Smooth muscle cell (in vitro differentiated cells): ENCODE results near the gene IER2. TPM values are rescaled to one million over a fixed set of nuclear protein-coding genes. Genes with fewer than 3 reads are reported as not detected.

Experiments
- DNase-seq: peaks from one replicate; lab custom pipeline; 2025; ENCODE audit not compliant: unreplicated experiment; lab: John Stamatoyannopoulos, UW
- H2AFZ ChIP-seq: fragments of 200-600 bp; sonication (generic); 2 replicates; pipeline ENCODE4 v1.6.0; 2016; ENCODE audit warnings: antibody characterized with exemption, low read depth, mild to moderate bottlenecking
- H3F3A ChIP-seq: fragments of 200-600 bp; sonication (generic); 2 replicates; pipeline ENCODE4 v1.6.0; 2017; ENCODE audit warnings: antibody characterized with exemption, low read depth
- H3K27ac ChIP-seq: fragments of 200-600 bp; sonication (generic); 2 replicates; pipeline ENCODE4 v1.5.1; 2016; ENCODE audit warnings: low read depth, mild to moderate bottlenecking
- H3K27me3 ChIP-seq: fragments of 200-600 bp; sonication (generic); 2 replicates; pipeline ENCODE4 v1.6.1; 2016; ENCODE audit warnings: low read depth, mild to moderate bottlenecking
- H3K36me3 ChIP-seq: fragments of 200-600 bp; sonication (generic); 2 replicates; pipeline ENCODE4 v1.5.1; 2016; ENCODE audit warnings: low read depth
- H3K4me1 ChIP-seq: fragments of 200-600 bp; sonication (generic); 2 replicates; pipeline ENCODE4 v1.5.1; 2016; ENCODE audit warnings: low read depth
- H3K4me2 ChIP-seq: fragments of 200-600 bp; sonication (generic); 2 replicates; pipeline ENCODE4 v1.6.0; 2016; ENCODE audit warnings: mild to moderate bottlenecking
- H3K4me3 ChIP-seq: fragments of 200-600 bp; sonication (generic); 2 replicates; pipeline ENCODE4 v1.5.1; 2016; ENCODE audit warnings: mild to moderate bottlenecking
- H3K79me2 ChIP-seq: fragments of 200-600 bp; sonication (generic); 2 replicates; pipeline ENCODE4 v1.6.0; 2016; ENCODE audit warnings: low read depth, mild to moderate bottlenecking
- H3K9ac ChIP-seq: fragments of 200-600 bp; sonication (generic); 2 replicates; pipeline ENCODE4 v1.6.0; 2016; ENCODE audit warnings: low read depth
- H3K9me3 ChIP-seq: fragments of 200-600 bp; sonication (generic); replicated peaks from 2 replicates; pipeline ENCODE4 v1.5.1; 2016; ENCODE audit warnings: low read depth
- H4K20me1 ChIP-seq: fragments of 200-600 bp; sonication (generic); 2 replicates; pipeline ENCODE4 v1.6.0; 2016; ENCODE audit warnings: low read depth
- WGBS: methylation state at CpG from one replicate; pipeline ENCODE4 v1.1.7; 2016; ENCODE audit warnings: low lambda C conversion rate; 5-methylcytosine and 5-hydroxymethylcytosine counted together
- polyA plus RNA-seq: library from polyadenylated mRNA; unstranded; fragments of >200 nt; fragmentation: Nextera tagmentation; extraction: Ambion mirVana; gene quantifications from 2 replicates; pipeline ENCODE4 v1.2.1, GENCODE V29; 2016
- total RNA-seq: library from RNA; depleted of rRNA; stranded (reverse); fragments of >200 nt; gene quantifications from 2 replicates; pipeline ENCODE4 v1.2.3, GENCODE V29; 2014
- TF ChIP-seq, protein P1 (sequence below): fragments of 200-600 bp; sonication (generic); IDR thresholded peaks from 2 replicates; pipeline ENCODE4 v1.5.1; 2017; ENCODE audit warnings: borderline replicate concordance, mild to moderate bottlenecking, antibody characterized with exemption; ENCODE audit not compliant: insufficient read depth, poor library complexity, severe bottlenecking

IER2 gene
- total and polyA plus RNA-seq, 2 experiments from 2014 or later = 118 to 766 TPM

DNA sequence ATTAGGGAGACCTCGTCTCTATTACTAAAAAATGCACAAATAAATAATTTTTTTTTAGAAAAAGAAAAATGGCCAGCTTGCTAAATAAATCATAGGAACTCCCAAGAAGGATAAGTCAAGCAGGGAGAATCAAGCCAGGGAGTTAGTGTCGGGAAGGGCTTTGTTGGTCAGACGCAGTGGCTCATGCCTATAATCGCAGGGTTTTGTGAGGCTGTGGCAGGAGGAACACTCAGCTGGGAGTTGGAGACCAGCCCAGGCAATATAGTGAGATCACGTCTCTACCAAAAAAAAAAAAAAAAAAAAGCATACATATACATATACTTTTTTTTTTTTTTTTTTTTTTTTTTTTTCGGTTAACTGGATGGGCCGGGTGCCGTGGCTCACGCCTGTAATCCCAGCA is 23.2 kb upstream of the IER2 start:
- Histone ChIP-seq H2AFZ (no peak overlapping the region), H3K79me2 (peaks cover 96% of the 10 kb centered on the region), H3K27me3 (no peaks in the 10 kb centered on the region), H3K9ac (no peak overlapping the region), H3K36me3 (no peaks in the 10 kb centered on the region), H3K4me2 (no peak overlapping the region), H3F3A (peaks cover 5% of the 10 kb centered on the region), H3K9me3 (no peaks in the 10 kb centered on the region), H3K27ac (no peak overlapping the region), H3K4me1 (peaks cover 7% of the 10 kb centered on the region), H3K4me3 (no peak overlapping the region), H4K20me1 (peaks cover 99% of the 10 kb centered on the region)
- DNase-seq = no peak
- TF ChIP-seq, protein P1, sequence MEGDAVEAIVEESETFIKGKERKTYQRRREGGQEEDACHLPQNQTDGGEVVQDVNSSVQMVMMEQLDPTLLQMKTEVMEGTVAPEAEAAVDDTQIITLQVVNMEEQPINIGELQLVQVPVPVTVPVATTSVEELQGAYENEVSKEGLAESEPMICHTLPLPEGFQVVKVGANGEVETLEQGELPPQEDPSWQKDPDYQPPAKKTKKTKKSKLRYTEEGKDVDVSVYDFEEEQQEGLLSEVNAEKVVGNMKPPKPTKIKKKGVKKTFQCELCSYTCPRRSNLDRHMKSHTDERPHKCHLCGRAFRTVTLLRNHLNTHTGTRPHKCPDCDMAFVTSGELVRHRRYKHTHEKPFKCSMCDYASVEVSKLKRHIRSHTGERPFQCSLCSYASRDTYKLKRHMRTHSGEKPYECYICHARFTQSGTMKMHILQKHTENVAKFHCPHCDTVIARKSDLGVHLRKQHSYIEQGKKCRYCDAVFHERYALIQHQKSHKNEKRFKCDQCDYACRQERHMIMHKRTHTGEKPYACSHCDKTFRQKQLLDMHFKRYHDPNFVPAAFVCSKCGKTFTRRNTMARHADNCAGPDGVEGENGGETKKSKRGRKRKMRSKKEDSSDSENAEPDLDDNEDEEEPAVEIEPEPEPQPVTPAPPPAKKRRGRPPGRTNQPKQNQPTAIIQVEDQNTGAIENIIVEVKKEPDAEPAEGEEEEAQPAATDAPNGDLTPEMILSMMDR = no peak
- WGBS = 98% methylated on average over 7 of the region's 9 CpGs

DNA sequence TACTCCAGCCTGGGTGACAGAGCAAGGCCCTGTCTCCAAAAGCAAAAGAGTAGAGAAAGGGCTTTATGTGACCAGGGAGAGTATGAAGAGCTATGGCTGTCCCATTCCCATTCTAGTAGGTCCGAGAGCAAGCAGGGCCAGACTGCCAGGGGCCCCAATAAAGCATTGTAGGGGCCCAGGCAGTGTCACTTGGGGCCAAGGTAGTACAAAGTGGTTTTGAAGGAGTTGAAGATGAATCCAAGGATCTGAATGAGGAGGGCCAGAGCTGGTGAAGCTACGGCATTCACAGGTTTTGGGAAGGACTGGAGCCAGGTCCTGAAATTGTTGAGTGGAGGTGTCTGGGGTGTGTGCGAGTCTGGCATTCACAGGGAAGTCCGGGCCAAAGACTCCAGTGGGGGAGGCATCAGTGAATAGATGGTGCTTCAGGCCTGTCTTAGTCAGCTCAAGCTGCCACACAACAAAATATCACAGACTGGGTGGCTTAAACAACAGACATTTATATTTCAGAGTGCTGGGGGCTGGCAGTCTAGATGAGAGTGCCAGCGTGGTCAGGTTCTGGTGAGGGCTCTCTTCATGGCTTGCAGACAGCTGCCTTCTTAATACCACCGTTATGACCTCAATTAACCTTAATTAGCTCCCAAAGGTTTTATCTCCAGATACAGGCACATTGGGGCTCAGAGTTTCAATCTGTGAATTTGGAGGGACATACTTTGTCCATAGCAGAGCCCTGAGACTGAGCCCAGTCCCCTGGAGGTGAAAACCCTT is 22.2 kb upstream of the IER2 start:
- Histone ChIP-seq H3K4me3 (no peak overlapping the region), H3K36me3 (no peaks in the 10 kb centered on the region), H3F3A (peaks cover 5% of the 10 kb centered on the region), H3K4me2 (no peak overlapping the region), H2AFZ (no peak overlapping the region), H3K27ac (no peak overlapping the region), H3K9me3 (no peaks in the 10 kb centered on the region), H3K4me1 (peaks cover 3% of the 10 kb centered on the region), H3K27me3 (no peaks in the 10 kb centered on the region), H3K79me2 (peaks cover 92% of the 10 kb centered on the region), H3K9ac (no peak overlapping the region), H4K20me1 (peaks cover 99% of the 10 kb centered on the region)
- TF ChIP-seq, protein P1 = no peak
- WGBS = 96% methylated on average over 6 of the region's 6 CpGs
- no peak for DNase-seq

- no peaks in the 10 kb centered on the region for H3K4me1 ChIP-seq
- TF ChIP-seq, protein P1 = no peak
- no peak overlapping the region for H3K9ac ChIP-seq
- H2AFZ ChIP-seq = no peak overlapping the region
- peaks cover 92% of the 10 kb centered on the region for H3K79me2 ChIP-seq
- H3K27ac ChIP-seq = no peak overlapping the region
- H3K4me3 ChIP-seq = no peak overlapping the region
- no peaks in the 10 kb centered on the region for H3K9me3 ChIP-seq
- peaks cover 5% of the 10 kb centered on the region for H3F3A ChIP-seq
- H4K20me1 ChIP-seq = peaks cover 99% of the 10 kb centered on the region
- WGBS = 100% methylated on average over 1 of the region's 1 CpG
- H3K36me3 ChIP-seq = no peaks in the 10 kb centered on the region
- no peak for DNase-seq
- no peak overlapping the region for H3K4me2 ChIP-seq
- no peaks in the 10 kb centered on the region for H3K27me3 ChIP-seq
Observed at GRCh38 chr19:13128583-13128982, 21.6 kb upstream of the IER2 start.

GRCh38 chr19:13129384-13129783 is 20.8 kb upstream of the IER2 start:
- TF ChIP-seq, protein P1 = no peak
- 95% methylated on average over 9 of the region's 9 CpGs for WGBS

More at GRCh38 chr19:13129384-13129783, 20.8 kb upstream of the IER2 start:
- Histone ChIP-seq H3K4me2 (no peak overlapping the region), H3K9me3 (no peaks in the 10 kb centered on the region), H3F3A (peaks cover 5% of the 10 kb centered on the region), H3K4me1 (no peaks in the 10 kb centered on the region), H3K27me3 (no peaks in the 10 kb centered on the region), H3K36me3 (no peaks in the 10 kb centered on the region), H3K4me3 (no peak overlapping the region), H2AFZ (no peak overlapping the region), H3K27ac (no peak overlapping the region), H3K9ac (no peak overlapping the region), H3K79me2 (peaks cover 92% of the 10 kb centered on the region), H4K20me1 (peaks cover 99% of the 10 kb centered on the region)
- DNase-seq = no peak
